Body of pancreas (tissue), 4 donors: Measurements from ENCODE around the gene SLC39A8. TPM values are rescaled to one million over a fixed set of nuclear protein-coding genes. Genes with fewer than 3 reads are reported as not detected.

ENCODE experiments used
- ATAC-seq: fragments of 150-250 bp; one replicate; pipeline ENCODE4 v1.9.1; 2016
- DNase-seq, 4 donors: peaks; one replicate each; pipeline ENCODE4 v3.0.0-alpha.2; 2019
- H3K27ac ChIP-seq, 4 donors: fragments of 200-600 bp; sonication (generic); 1 replicate in 3 of 4; 2 replicates in 1 of 4; pipeline versions ENCODE4 v1.5.1 to v1.6.1; 2016 to 2019; ENCODE audit warnings: mild to moderate bottlenecking in 1 of 4, mixed read lengths in 1 of 4, moderate library complexity in 1 of 4
- H3K27me3 ChIP-seq, 2 donors: fragments of 200-600 bp; sonication (generic); one replicate each; pipeline ENCODE4 v1.6.0; 2016; ENCODE audit warnings: mild to moderate bottlenecking in 1 of 2
- H3K36me3 ChIP-seq, 2 donors: fragments of 200-600 bp; sonication (generic); replicated peaks in 1 of 2; 2 replicates each; pipeline ENCODE4 v1.5.1; 2016; ENCODE audit warnings: low read depth in 2 of 2; ENCODE audit not compliant: insufficient read depth in 1 of 2
- H3K4me1 ChIP-seq: fragments of 200-600 bp; sonication (generic); one replicate; pipeline ENCODE4 v1.6.0; 2016
- H3K4me3 ChIP-seq, 2 donors: fragments of 200-600 bp; sonication (generic); 1 replicate in 1 of 2; 2 replicates in 1 of 2; pipeline ENCODE4 v1.5.1; 2016 to 2019
- H3K9me3 ChIP-seq, 3 donors: fragments of 200-600 bp; sonication (generic); 1 replicate in 2 of 3; 2 replicates in 1 of 3; pipeline ENCODE4 v1.5.1; 2016
- POLR2A ChIP-seq, 3 donors: fragments of 450-650 bp; IDR thresholded peaks; one replicate each; pipeline ENCODE4 v1.6.1; 2016; ENCODE audit warnings: antibody characterized with exemption in 3 of 3, mild to moderate bottlenecking in 2 of 3
- WGBS, 2 donors: methylation state at CpG; one replicate each; pipeline ENCODE4 v1.1.5; 2017; 5-methylcytosine and 5-hydroxymethylcytosine counted together
- intact Hi-C: fragments of 100-400 bp; cut with DNase I; formaldehyde crosslinking; loops from one replicate; pipeline ENCODE4 v1.15.1; 2023
- total RNA-seq, 2 donors: library from RNA; depleted of rRNA; stranded (reverse); fragments of >200 nt; gene quantifications; one replicate each; pipeline ENCODE4 v1.1.0, GENCODE V29; 2016
- TF ChIP-seq, protein P1 (sequence below), 7 experiments: fragments of 450-650 bp in 4 of 7; fragments of 200-600 bp in 3 of 7; sonication (generic) in 3 of 7; IDR thresholded peaks; one replicate each; pipeline ENCODE4 v1.5.1; 2016 to 2019; ENCODE audit warnings: antibody characterized with exemption in 7 of 7

The SLC39A8 gene
- total RNA-seq, 2 donors from 2014 or later: 35.6 to 56.0 TPM

DNA sequence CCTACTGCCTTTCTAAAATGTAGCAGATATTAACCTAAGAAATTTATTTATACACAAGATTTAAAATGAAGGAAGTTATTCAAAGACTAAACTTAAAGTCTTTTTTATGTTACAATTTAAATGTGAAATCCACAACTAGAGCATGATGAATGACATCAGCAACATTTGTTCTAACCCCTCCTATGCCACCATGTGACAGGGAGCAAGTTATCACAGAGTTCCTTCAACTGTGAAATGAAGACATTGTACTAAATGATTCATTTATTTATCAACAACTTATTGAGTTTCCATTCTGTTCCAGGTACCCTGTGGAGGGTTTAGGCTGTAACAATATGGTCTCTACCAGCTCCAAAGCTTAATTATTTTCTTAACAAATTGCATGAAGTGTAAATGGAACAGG lies 76.9 kb downstream of the SLC39A8 start:
- DNase-seq (no peak), ATAC-seq (no peak)
- Histone ChIP-seq H3K4me3 (no peak overlapping the region), H3K4me1 (no peaks in the 10 kb centered on the region), H3K9me3 (no peaks in the 10 kb centered on the region), H3K36me3 (no peaks in the 10 kb centered on the region), H3K27ac (no peak overlapping the region), H3K27me3 (no peaks in the 10 kb centered on the region)
- no peak for TF ChIP-seq POLR2A (IDR thresholded peaks at IDR 0.05)
- TF ChIP-seq, protein P1, sequence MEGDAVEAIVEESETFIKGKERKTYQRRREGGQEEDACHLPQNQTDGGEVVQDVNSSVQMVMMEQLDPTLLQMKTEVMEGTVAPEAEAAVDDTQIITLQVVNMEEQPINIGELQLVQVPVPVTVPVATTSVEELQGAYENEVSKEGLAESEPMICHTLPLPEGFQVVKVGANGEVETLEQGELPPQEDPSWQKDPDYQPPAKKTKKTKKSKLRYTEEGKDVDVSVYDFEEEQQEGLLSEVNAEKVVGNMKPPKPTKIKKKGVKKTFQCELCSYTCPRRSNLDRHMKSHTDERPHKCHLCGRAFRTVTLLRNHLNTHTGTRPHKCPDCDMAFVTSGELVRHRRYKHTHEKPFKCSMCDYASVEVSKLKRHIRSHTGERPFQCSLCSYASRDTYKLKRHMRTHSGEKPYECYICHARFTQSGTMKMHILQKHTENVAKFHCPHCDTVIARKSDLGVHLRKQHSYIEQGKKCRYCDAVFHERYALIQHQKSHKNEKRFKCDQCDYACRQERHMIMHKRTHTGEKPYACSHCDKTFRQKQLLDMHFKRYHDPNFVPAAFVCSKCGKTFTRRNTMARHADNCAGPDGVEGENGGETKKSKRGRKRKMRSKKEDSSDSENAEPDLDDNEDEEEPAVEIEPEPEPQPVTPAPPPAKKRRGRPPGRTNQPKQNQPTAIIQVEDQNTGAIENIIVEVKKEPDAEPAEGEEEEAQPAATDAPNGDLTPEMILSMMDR (IDR thresholded peaks at IDR 0.05): no peak
- intact Hi-C loops: no loop called here

DNA sequence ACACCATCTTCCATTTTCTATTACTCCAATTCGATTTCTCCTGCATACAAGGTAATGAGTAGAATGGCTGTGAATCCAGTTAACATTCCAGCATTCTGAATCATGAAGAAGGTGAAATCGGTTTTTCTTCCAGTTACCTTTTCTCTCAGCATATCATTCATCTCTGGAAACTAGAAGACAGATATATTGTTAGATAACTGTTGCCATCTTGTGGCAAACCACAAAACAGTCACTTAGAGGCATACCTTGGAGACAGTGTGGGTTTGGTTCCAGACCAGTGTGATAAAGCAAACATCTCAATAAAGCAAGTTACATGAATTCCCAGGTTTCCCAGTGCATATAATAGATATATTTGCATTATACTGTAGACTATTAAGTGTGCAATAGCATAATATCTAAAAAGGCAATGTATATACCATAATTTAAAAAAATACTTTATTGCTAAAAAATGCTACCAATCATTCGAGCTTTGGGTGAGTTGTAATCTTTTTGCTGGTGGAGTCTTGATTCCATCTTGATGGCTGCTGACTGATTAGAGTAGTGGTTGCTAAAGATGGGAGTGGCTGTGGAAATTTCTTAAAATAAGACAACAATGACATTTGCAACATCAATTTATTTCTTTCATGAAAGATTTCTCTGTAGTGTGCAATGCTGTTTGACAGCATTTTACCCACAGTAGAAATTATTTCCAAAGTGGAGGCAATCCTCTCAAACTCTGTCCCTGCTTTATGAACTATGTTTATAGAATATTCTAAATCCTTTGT lies 82.1 kb downstream of the SLC39A8 start:
- intact Hi-C loops: no loop called here
- WGBS, 2 donors: 60 to 72% methylated on average over 3 of the region's 3 CpGs

DNA sequence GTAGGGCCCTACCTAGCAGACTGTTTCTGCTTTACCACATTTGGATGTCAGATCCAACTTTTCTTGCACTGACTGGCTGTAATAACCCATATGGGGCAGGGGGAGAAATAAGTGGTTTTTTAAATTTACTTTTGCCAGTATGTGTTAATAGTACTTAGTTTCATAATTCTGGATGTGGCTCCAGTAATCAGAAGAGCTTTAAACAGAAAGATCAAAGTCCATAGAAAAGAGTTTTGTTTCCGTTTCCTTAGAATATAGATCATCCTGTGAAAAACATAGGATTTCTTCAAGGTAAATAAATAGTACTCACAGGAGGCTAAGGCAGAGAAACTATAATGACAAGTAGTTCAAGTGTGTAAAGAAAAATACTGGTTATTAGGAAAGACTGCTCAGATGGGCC lies 85.6 kb downstream of the SLC39A8 start:
- TF ChIP-seq POLR2A (IDR thresholded peaks at IDR 0.05): no peak
- TF ChIP-seq, protein P1 (IDR thresholded peaks at IDR 0.05): no peak
- Histone ChIP-seq H3K36me3 (no peaks in the 10 kb centered on the region), H3K27ac (no peak overlapping the region), H3K27me3 (no peaks in the 10 kb centered on the region), H3K9me3 (no peaks in the 10 kb centered on the region), H3K4me3 (no peak overlapping the region), H3K4me1 (no peaks in the 10 kb centered on the region)
- 43 to 56% methylated on average over 1 of the region's 1 CpG for WGBS, 2 donors
- intact Hi-C loops: no loop called here
- ATAC-seq: no peak
- no peak for DNase-seq

More for the DNA sequence above, 82.1 kb downstream of the SLC39A8 start:
- H3K27ac ChIP-seq: no peak overlapping the region
- H3K4me1 ChIP-seq: no peaks in the 10 kb centered on the region
- H3K27me3 ChIP-seq: no peaks in the 10 kb centered on the region
- no peaks in the 10 kb centered on the region for H3K9me3 ChIP-seq
- DNase-seq (peak in 1 of 4 donors; percentile 18), ATAC-seq (peak; percentile 73)
- no peak for TF ChIP-seq POLR2A (IDR thresholded peaks at IDR 0.05)
- TF ChIP-seq, protein P1 (IDR thresholded peaks at IDR 0.05): peak in 6 of 7 experiments; percentile 16 to 41 (median 35)
- no peak overlapping the region for H3K4me3 ChIP-seq
- H3K36me3 ChIP-seq: no peaks in the 10 kb centered on the region

DNA sequence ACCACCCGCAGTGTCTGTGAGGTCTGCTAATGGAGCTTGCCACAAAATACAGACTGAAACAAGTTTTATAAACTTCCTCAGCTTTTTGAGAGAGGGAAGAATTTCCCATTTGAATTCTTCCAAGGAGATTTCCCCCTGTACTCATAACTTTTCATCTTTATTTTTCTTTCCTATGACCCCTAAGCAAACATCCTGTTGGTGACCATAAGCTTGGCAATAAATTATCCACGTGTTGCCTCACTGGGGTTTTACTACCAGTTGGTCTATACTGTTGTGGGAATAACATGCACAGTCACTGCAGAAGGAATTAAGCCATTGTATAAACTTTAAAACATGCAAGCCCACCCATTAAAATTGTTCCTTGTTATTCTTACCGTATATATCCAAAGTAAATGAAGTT lies 86.2 kb downstream of the SLC39A8 start:
- Histone ChIP-seq H3K4me1 (no peaks in the 10 kb centered on the region), H3K4me3 (no peak overlapping the region), H3K27ac (no peak overlapping the region), H3K36me3 (no peaks in the 10 kb centered on the region), H3K27me3 (no peaks in the 10 kb centered on the region), H3K9me3 (no peaks in the 10 kb centered on the region)
- ATAC-seq (no peak), DNase-seq (no peak)
- TF ChIP-seq, protein P1 (IDR thresholded peaks at IDR 0.05): no peak
- no peak for TF ChIP-seq POLR2A (IDR thresholded peaks at IDR 0.05)
- intact Hi-C loops: no loop called here
- WGBS, 2 donors: 50 to 54% methylated on average over 3 of the region's 3 CpGs

DNA sequence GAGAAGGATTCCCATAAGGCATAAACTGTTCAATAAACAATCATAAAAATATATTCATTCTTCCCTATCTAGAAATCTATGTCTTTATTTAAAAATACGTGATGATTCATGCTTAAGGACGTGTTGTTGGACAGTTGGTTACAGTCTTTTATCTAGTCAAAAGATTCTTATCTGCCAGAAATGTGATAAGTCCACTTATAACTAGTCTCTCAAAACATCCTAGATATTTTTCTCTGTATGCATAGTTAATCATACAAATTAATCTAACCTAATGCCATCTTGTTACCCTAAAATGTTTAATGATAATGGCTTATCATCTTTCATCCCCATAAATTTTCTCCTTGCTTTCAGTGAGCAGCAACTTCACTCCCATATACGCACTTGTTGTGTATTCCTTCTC lies 89.0 kb downstream of the SLC39A8 start:
- ATAC-seq (no peak), DNase-seq (no peak)
- no peaks in the 10 kb centered on the region for H3K27me3 ChIP-seq
- H3K4me1 ChIP-seq: no peaks in the 10 kb centered on the region
- H3K4me3 ChIP-seq: no peak overlapping the region
- intact Hi-C loops: no loop called here
- no peaks in the 10 kb centered on the region for H3K9me3 ChIP-seq
- 44 to 45% methylated on average over 3 of the region's 3 CpGs for WGBS, 2 donors
- TF ChIP-seq, protein P1 (IDR thresholded peaks at IDR 0.05): no peak
- no peak for TF ChIP-seq POLR2A (IDR thresholded peaks at IDR 0.05)
- H3K36me3 ChIP-seq: no peaks in the 10 kb centered on the region
- no peak overlapping the region for H3K27ac ChIP-seq
